COLO668 (cell line): Measurements from ENCODE around the gene TAPT1.
"Not testable (repeated sequence)": the region's sequence is repeated elsewhere in the genome, so short reads cannot be mapped to it uniquely, and the experiment has no call there.

Source experiments
- DNase-seq: peaks from one replicate; lab custom pipeline; 2025; ENCODE audit not compliant: unreplicated experiment; lab: John Stamatoyannopoulos, UW

The TAPT1 gene

GRCh38 chr4:16225863-16226815 is at the start of gene TAPT1:
TAPT1 (minus strand) TSS chr4:16226471; CDS start chr4:16226457, 14 bp downstream.
- peak; percentile 83 for DNase-seq

- no peak for DNase-seq
Observed at GRCh38 chr4:16271411-16271810, 45.1 kb upstream of the TAPT1 start.

- no peak for DNase-seq
Observed at GRCh38 chr4:16270454-16271328, 44.4 kb upstream of the TAPT1 start.

GRCh38 chr4:16269742-16270453 is 43.6 kb upstream of the TAPT1 start:
- not testable (repeated sequence) for DNase-seq

- DNase-seq: no peak
Observed at GRCh38 chr4:16269240-16269639, 43.0 kb upstream of the TAPT1 start.

- DNase-seq: no peak
Observed at GRCh38 chr4:16268290-16268689, 42.0 kb upstream of the TAPT1 start.

- DNase-seq: no peak
Observed at GRCh38 chr4:16267639-16268038, 41.4 kb upstream of the TAPT1 start.

GRCh38 chr4:16265820-16266219 is 39.5 kb upstream of the TAPT1 start:
- no peak for DNase-seq

GRCh38 chr4:16264798-16265197 is 38.5 kb upstream of the TAPT1 start:
- DNase-seq: no peak

- no peak for DNase-seq
Observed at GRCh38 chr4:16263056-16263455, 36.8 kb upstream of the TAPT1 start.

- DNase-seq: no peak
Observed at GRCh38 chr4:16262188-16262587, 35.9 kb upstream of the TAPT1 start.

- no peak for DNase-seq
Observed at GRCh38 chr4:16261313-16261878, 35.1 kb upstream of the TAPT1 start.

- no peak for DNase-seq
Observed at GRCh38 chr4:16259889-16260246, 33.6 kb upstream of the TAPT1 start.

GRCh38 chr4:16259241-16259888 is 33.1 kb upstream of the TAPT1 start:
- DNase-seq: no peak

GRCh38 chr4:16257611-16258010 is 31.3 kb upstream of the TAPT1 start:
- no peak for DNase-seq

- DNase-seq: no peak
Observed at GRCh38 chr4:16256343-16256742, 30.1 kb upstream of the TAPT1 start.

GRCh38 chr4:16255730-16256129 is 29.5 kb upstream of the TAPT1 start:
- no peak for DNase-seq

GRCh38 chr4:16253127-16253960 is 27.1 kb upstream of the TAPT1 start:
- no peak for DNase-seq

GRCh38 chr4:16250661-16251365 is 24.5 kb upstream of the TAPT1 start:
- no peak for DNase-seq
